HG03060 (cell line): ENCODE measurements around the gene PIN4.
"Not testable (repeated sequence)": the region's sequence is repeated elsewhere in the genome, so short reads cannot be mapped to it uniquely, and the experiment has no call there.

ENCODE experiments used
- ATAC-seq: cut with Tn5 transposase; IDR thresholded peaks from one replicate; pipeline ENCODE4 v1.9.1; 2021; ENCODE audit warnings: low read depth, moderate number of reproducible peaks; ENCODE audit not compliant: unreplicated experiment

Gene PIN4

DNA sequence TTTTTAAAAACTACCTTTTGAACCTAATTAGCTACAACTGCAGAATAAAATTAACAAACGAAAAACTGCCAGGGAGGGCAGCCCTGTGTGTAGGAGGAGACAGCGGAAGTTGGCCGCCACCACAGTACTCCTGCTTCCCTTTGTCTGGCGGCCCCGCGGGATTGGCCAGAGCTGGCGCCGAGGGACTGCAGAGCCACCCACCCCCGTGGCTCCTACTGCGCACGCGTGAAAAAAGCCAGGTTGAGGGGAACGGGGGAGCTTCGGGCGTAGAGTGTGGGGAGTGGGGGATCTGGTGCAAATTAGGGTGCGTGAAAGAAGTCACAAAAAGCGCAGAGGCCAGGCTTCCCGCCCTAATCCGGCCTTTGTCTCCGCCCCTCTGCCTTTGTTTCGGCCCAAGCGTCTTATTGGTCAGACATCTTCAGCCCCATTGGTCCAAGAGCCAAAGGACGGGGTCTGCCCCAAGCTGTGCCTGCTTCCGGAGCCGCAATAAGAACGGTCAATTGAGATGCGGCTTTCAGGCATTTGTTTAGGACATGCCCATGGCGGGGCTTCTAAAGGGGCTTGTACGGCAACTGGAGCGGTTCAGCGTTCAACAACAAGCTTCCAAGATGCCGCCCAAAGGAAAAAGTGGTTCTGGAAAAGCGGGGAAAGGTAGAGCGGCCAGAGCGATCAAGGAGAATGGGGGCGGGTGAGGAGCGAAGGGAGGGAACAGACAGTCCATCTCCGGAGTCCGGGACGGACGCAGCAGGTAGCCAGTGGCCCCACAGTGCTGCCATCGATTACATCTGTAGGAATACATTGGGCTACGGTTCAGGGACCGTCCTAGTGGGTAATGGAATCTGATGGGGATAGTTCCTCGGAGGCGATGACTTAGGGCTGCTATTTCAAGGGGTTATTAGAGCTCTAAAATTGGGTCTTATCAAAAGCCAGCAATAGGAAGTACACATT, at the start of gene PIN4:
TSS of gene PIN4 (plus strand) at position 580 of the 948 bp plus-strand sequence. CDS start at position 609, 29 bp downstream.
- ATAC-seq, result peak; percentile 90

DNA sequence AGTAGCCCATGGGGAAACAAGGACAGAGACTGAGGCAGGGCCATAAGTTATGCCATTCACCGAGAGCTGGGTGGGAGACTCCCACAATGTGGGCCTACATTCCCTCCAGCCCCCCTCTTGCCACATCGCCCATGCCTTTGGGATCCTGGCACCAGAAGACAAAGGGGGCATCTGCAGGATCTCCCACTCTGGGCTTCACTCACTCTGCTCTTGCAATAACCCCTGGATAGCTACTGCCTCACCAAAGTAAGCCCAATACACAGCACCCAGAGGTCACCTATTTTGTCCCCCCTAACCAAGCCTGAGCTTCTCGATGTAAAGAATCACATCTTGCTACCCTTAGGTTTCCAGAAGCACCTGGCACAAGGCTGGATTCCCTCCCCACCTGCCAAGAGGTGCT, 49.1 kb upstream of the PIN4 start:
- no peak for ATAC-seq

DNA sequence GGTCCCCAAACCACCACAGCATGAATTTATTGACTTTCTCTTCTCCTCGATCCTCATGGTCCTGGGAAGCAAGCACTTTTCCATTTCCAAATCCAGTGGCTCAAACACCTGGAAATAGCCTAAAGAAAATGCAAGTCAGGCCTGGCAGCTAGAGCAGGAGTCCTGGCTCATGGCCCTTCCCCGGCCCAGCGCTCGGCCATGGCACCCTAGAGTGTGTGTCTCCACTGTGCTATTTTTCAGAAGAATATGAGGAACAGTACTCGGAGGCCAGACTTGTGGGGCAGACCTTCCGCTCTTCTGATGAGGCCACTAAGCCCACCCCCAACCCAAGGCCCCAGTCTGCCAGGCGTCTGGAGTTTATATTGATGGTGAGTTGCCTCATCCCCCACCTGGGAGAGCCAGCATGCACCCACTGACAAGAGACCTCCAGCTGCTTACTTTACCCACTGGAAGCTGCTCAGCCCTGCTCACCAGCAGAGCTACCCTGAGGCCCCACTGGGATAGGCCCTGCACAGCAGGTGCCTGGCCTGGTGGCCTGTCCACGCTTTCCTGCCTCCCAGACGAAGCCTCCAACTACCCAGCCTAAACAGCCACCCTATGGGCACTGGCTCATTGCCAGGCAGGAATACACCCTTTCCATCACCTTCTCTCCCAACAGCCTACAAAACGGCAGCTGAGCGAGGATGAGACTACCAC, 47.6 kb upstream of the PIN4 start:
- no peak for ATAC-seq

DNA sequence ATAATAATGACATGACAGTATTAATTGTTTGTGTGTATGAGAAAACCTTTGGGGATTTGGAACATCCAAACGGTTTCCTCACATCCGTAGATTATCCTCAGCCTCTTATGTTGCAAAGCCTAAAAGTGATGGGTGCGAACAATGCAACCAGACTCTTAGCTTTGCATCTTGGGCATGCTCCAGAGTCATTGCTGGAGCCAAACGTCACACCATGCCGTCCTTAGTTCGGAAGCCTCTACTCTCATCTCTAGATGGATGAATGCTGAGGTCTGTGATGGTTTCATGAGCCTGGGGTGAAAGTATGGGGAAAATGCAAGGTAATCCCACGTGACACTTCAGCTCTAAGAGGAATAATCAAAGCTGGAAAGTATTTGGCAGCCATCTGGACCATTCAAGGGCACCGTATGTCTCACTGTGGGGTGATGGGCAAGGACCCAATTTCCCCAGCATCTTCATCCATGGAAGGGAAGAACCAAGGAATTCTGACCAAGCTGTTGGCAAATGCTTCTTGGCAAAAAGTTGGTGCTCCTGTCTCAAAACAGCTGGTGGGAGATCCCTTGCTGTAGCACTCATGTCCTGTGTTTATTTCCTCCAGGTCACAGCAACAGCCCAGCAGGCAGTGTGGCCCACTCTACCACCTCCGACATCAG, 43.6 kb upstream of the PIN4 start:
- no peak for ATAC-seq

DNA sequence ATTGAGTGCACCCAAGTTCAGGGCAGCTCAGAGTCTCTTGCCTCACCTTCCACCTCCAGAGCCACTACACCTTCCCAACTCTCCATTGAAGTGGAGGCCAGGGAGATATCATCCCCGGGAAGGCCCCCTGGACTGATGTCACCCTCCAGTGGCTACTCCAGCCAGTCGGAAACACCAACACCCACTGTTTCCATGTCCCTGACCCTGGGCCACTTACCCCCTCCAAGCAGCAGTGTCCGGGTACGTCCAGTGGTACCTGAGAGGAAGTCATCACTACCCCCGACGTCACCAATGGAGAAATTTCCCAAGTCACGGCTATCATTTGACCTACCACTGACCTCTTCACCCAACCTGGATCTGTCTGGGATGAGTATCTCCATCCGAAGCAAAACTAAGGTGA, 42.0 kb upstream of the PIN4 start:
- ATAC-seq, result no peak

DNA sequence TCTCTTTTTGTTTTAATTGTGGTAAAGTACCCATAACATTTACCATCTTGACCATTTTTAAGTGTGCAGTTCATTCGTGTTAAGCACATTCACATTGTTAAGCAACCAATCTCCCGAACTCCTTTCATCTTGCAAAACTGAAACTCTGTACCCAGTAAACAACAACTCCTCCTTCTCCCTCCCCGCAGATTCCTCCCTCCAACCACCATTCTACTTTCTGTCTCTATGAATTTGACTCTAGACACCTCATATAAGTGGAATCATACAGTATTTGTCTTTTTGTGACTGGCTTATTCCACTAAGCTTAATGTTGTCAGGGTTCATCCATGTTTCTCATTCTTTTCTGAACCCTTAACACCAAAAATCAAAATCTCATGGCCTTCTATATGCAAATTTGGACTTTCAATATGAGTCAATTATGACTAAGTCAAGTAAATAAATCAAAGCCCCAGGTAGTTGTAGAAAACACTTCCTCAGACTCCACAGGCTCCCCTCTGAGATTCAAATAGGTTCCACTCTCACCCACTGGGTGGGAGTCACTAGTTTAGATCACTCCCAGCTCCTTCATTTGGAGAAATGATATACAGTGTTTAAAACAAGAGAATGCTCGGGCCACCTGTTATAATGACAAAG, 40.1 kb upstream of the PIN4 start:
- ATAC-seq, result peak; percentile 66

DNA sequence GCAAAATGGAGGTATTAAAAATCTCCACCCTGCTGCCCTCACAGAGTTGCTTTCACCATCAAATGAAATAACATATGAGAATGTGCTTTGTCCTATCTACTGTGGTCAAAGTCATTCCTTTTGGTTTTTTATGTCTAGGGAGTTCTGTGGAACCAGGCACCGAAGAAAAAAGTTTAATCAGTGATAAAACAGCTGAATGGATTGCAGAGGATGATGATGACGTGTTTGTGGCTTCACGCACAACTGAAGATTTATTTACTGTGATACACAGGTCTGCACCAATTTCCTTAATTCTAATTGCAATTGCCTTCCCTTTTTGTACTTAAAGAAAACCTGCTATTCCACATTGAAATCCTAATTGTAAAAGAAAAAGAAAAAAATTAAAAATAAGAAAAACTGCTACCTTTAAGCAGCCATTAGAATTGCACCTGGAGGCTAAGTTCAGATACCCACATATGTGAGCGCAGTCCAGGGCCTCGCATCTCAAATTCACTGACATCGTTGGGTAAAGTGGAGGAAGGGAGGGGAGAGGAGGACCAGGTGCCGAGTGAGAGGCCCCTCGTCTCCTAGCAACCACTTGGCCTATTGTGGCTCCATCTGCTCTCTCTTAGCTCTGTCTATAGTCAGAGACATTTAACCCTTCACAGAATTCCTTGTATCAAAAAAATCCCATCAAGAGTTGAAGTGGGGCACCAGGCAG, 39.3 kb upstream of the PIN4 start:
- ATAC-seq, result no peak

DNA sequence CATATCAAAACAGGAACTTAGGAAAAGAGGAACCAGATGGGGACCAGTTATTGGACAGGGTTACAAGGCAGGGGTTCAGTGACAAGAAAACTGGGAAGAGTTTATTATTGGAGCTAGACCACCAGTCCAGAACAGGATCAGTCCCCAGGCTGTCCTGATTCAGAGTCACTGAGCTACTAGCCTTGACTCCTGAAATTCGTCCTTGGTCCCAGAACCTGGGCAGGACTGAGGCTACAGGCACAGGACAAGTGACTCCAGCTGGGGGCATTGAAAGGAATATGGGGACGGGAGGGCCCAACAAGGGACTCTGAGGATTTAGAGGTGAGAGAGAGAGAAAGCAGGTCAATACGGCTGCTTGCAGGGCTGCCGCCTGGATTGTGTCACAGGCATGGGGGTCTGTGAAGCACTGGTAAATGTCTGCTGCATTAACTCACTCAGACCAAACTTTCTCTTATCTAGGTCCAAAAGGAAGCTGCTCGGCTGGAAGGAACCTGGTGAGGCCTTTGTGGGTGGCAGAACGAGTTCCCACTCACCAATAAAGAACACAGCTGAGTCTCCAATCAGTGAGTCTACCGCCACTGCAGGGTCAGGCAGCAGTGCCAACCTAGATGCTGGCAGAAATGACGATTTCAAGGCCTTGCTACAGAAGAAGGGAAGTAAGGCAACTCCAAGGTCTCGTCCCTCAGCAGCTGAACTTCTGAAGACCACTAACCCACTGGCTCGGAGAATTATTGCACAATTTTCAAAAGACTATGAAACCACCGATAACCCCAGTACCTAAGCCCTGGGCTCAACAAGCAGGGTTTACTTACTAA, 38.6 kb upstream of the PIN4 start:
- no peak for ATAC-seq

DNA sequence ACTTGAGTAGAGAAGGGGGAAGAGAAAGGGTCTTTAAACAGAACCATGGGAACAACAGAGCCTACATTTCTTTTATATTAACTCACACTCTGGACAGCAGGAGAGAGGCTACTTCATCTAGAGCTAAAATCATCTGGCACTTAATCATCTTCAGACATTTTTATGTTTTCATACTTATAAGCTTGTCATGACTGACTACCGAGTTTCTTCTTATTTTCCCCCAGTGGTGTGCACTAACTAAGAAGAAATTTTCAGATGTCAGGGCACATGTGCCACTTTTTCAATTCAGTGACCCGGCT, 38.0 kb upstream of the PIN4 start:
- ATAC-seq, result no peak

DNA sequence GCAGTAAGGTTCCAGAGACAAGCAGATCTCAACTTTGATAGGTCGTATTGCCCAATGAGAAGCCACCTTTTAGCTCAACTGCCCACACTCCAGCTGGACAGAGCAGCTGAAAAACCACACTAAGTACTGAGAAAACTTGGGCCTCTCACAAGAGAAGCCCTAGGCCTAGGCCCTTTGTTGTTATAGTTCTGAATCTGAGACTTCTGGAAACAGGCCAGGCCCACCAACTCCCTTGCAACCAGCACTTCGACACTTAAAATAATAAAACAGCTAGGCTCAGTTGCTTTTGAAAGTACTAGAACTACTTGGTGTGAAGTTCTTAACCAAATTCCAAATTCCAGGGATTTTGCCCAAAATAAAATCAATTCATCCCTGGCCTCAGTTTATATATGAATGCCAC, 36.4 kb upstream of the PIN4 start:
- ATAC-seq, result no peak

DNA sequence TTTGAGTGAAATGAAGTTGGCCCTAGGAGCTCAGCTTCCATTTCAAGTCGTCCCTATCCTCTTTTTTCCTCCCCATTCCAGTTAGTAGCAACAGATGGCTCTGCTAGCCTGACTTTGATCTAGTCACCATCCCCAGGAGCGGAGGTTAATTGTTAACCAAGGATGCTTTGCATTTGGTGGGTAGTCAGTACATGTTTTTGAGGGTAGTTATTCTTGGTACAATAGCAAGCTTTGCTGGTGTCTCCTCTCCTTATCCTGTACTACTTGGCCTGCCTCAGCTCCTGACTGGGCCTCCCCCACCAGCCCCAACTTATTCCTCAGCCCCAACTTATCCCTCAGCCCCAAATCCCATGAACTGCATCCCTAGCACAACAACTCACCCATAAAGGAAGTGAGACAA, 35.0 kb upstream of the PIN4 start:
- ATAC-seq, result no peak

DNA sequence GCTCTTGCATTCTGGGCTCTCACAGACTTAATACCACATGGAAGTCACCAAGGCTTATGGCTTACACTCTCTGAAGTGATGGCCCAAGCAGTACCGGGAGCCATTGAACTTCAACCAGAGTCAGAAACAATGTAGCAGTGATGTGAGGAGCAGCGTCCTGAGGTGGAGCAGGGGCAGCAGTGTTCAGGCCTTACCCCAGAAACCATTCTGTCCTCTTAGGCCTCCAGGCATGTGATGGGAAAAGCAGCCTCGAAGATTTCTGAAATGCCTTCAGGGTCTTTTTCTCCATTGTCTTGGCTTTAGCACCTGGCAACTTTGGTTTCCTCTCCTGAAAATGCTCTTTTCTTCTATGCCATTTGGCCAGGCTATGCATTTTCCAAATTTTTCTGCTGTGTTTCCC, 22.8 kb upstream of the PIN4 start:
- no peak for ATAC-seq

DNA sequence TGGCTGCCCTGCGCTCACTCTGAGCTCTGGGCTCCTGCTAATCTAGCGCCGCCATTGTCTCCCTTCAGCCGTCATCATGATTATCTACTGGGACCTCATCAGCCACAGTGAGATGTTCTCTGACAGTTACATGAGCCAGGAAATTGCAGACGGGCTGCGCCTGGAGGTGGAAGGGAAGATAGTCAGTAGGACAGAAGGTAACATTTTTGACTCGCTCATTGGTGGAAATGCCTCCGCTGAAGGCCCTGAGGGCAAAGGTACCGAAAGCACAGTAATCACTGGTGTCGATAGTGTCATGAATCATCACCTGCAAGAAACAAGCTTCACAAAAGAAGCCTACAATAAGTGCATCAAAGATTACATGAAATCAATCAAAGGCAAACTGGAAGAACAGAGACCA, 21.8 kb upstream of the PIN4 start:
- no peak for ATAC-seq

DNA sequence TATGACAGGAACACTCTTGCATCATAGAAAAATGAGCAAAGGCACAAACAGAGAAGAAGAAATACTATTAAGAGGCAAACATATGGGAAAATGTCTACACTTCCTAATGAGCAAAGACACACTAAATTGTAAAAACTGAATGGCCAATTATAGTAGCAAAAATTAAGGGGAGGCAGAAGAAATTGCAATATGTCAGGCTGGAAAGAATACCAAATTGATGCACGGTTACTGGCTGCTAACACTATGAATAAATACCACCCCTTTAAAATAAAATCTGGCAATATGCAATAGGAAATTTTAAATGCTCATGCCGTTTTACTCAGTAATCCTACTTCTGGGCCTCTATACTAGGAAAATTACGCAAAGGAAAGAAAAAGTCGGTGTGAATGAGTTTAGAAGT, 16.0 kb upstream of the PIN4 start:
- ATAC-seq, result no peak

DNA sequence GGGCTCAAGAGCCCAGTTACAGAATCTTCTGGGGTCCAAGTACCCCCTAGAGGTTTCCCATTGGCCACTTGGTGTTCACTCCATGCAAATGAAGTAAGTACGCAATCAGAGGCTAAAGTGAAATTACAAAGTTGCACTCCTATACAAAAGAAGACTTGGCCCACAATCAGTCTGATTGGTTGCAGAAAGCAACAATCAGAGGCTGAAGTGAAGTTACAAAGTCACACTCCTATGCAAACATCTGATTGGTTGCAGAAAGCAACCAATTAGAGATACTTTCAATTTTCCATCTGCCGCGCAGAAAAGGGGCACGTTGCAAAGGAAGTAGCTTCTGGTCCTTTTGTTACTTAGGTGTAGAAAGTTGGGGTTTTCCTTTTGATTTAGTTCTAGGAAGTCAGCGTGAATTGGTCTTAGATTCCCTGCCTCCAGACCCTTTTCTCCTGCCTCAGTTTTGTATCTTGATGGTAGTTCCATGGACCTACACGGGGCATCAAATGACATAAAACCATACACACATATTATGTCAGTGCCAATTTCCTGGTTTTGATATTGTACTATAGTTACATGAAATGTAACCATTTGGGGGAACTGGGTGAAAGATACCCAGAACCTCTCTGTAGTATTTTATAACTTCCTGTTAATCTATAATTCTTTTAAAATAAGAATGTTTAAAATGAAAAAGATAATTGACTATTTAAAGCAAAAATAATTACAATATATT, 12.4 kb upstream of the PIN4 start:
- ATAC-seq, result no peak

DNA sequence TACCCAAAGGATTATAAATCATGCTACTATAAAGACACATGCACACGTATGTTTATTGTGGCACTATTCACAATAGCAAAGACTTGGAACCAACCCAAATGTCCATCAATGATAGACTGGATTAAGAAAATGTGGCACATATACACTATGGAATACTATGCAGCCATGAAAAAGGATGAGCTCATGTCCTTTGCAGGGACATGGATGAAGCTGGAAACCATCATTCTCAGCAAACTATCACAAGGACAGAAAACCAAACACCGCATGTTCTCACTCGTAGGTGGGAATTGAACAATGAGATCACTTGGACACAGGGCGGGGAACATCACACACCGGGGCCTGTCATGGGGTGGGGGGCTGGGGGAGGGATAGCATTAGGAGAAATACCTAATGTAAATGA, 5.3 kb upstream of the PIN4 start:
- ATAC-seq, result not testable (repeated sequence)

DNA sequence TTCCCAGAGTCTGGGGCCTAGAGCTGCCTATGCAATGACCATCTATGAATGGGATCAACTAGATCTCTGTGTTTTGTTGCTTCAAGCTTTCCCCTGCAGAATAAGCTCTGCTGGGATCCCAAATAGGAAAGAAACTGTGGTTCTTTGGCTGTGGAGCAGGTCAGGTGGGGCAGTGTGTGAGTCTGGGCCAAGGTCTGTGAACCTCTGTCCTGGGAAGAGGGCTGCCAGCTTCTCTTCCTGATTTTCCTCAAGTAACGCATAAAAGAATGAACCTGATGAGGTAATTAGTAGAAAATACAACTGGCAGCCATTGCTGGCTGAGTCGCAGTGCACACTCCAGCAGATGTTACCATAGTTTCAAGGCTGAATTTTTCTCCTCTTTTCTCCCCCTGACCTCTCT, 4.6 kb upstream of the PIN4 start:
- no peak for ATAC-seq

DNA sequence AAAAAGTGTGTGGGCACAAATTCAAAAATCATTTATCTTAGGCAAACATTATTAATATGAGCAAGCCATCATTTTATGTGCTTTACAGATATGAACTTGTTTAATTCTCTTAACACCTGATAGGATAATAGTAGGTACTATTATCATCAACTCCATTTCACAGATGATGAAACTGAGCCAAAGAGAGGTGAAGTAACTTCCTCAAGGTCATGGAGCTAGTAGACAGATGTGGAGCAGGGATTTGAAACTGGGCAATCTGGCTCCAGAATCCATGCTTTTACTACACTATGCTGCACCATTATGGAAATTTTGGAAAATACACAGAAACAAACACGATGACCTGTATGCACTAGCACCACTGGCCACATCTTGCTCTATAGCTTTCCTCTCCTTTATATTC, 1.0 kb upstream of the PIN4 start:
- no peak for ATAC-seq

DNA sequence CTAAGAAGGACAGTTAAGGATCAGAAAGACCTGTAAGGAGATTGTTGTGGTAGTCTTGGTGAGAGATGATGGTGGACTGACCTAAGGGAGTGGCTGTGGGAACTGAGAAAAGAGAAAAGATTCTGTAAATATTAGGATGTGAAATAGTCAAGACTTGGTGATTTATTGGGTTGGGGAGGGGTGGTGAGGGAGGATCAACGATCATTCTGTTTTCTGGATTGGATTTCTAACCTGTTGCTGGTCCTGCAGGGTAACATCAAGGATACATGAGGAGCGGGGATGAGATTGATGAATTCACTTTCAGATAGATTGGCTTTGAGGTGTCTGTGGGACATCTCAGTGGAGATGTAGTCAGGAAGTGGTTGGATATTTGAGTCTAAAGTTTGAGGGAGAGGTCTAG, 1.4 kb downstream of the PIN4 start:
- no peak for ATAC-seq
